ENCODE results near the gene TMEM120A.

The TMEM120A gene

GRCh38 chr7:75993689-75994387, 557 bp downstream of the TMEM120A start:
- DNase-seq, result peak; percentile 32

GRCh38 chr7:75992083-75992755, 2.2 kb downstream of the TMEM120A start:
- no peak for DNase-seq

- no peak for DNase-seq
Measured at GRCh38 chr7:75991531-75992082, 2.8 kb downstream of the TMEM120A start.

- DNase-seq, result no peak
Measured at GRCh38 chr7:75989500-75990388, 4.7 kb downstream of the TMEM120A start.

- no peak for DNase-seq
Measured at GRCh38 chr7:75988568-75989499, 5.6 kb downstream of the TMEM120A start.

- no peak for DNase-seq
Measured at GRCh38 chr7:75987805-75988567, 6.4 kb downstream of the TMEM120A start.

- DNase-seq, result no peak
Measured at GRCh38 chr7:75987026-75987804, 7.2 kb downstream of the TMEM120A start.

GRCh38 chr7:75986147-75986781, 8.1 kb downstream of the TMEM120A start:
- no peak for DNase-seq

GRCh38 chr7:75985518-75986146, 8.8 kb downstream of the TMEM120A start:
- no peak for DNase-seq

GRCh38 chr7:75985009-75985517, 9.3 kb downstream of the TMEM120A start:
- DNase-seq, result no peak

GRCh38 chr7:75984130-75985008, 10.0 kb downstream of the TMEM120A start:
- DNase-seq, result no peak

- no peak for DNase-seq
Measured at GRCh38 chr7:75983471-75984129, 10.8 kb downstream of the TMEM120A start.

- DNase-seq, result no peak
Measured at GRCh38 chr7:75982306-75983064, 11.9 kb downstream of the TMEM120A start.

- DNase-seq, result no peak
Measured at GRCh38 chr7:75981453-75982305, 12.7 kb downstream of the TMEM120A start.

GRCh38 chr7:75981203-75981452, 13.3 kb downstream of the TMEM120A start:
- DNase-seq, result no peak
